Activated CD4-positive, alpha-beta T cell treated with anti-CD3 and anti-CD28 coated beads for 4 hours (primary cell): Measurements from ENCODE around the gene MACROD2.

Source experiments
- DNase-seq, 2 donors: peaks; one replicate each; pipeline ENCODE4 v3.0.0-alpha.2; 2020

MACROD2 gene

GRCh38 chr20:16028923-16029322 lies 2033.6 kb downstream of the MACROD2 start:
- DNase-seq, result no peak

GRCh38 chr20:16030253-16030652 lies 2034.9 kb downstream of the MACROD2 start:
- DNase-seq, result no peak

GRCh38 chr20:16035576-16035975 lies 2040.3 kb downstream of the MACROD2 start:
- no peak for DNase-seq

GRCh38 chr20:16036331-16036730 lies 2041.0 kb downstream of the MACROD2 start:
- DNase-seq, result no peak

- no peak for DNase-seq
Observed at GRCh38 chr20:16040742-16041141, 2045.4 kb downstream of the MACROD2 start.

- no peak for DNase-seq
Observed at GRCh38 chr20:16042731-16043130, 2047.4 kb downstream of the MACROD2 start.

- DNase-seq, result no peak
Observed at GRCh38 chr20:16043931-16044330, 2048.6 kb downstream of the MACROD2 start.

GRCh38 chr20:16048876-16049275 lies 2053.6 kb downstream of the MACROD2 start:
- DNase-seq, result no peak

GRCh38 chr20:16049529-16050093 lies 2054.3 kb downstream of the MACROD2 start:
- no peak for DNase-seq

- DNase-seq, result no peak
Observed at GRCh38 chr20:16050366-16050765, 2055.1 kb downstream of the MACROD2 start.

GRCh38 chr20:16051968-16052367 lies 2056.7 kb downstream of the MACROD2 start:
- DNase-seq, result no peak

- DNase-seq, result no peak
Observed at GRCh38 chr20:16052456-16052855, 2057.1 kb downstream of the MACROD2 start.

- DNase-seq, result no peak
Observed at GRCh38 chr20:16054985-16055384, 2059.7 kb downstream of the MACROD2 start.

GRCh38 chr20:16057651-16058050 lies 2062.3 kb downstream of the MACROD2 start:
- DNase-seq, result no peak

GRCh38 chr20:16058268-16058667 lies 2063.0 kb downstream of the MACROD2 start:
- no peak for DNase-seq

GRCh38 chr20:16059841-16060240 lies 2064.5 kb downstream of the MACROD2 start:
- DNase-seq, result no peak

- no peak for DNase-seq
Observed at GRCh38 chr20:16061351-16061750, 2066.0 kb downstream of the MACROD2 start.

GRCh38 chr20:16062661-16063581 lies 2067.6 kb downstream of the MACROD2 start:
- no peak for DNase-seq

GRCh38 chr20:16063881-16064280 lies 2068.6 kb downstream of the MACROD2 start:
- no peak for DNase-seq

- DNase-seq, result no peak
Observed at GRCh38 chr20:16064989-16065707, 2069.8 kb downstream of the MACROD2 start.

- DNase-seq, result no peak
Observed at GRCh38 chr20:16066571-16066970, 2071.3 kb downstream of the MACROD2 start.

- no peak for DNase-seq
Observed at GRCh38 chr20:16069389-16070010, 2074.2 kb downstream of the MACROD2 start.

- no peak for DNase-seq
Observed at GRCh38 chr20:16072220-16072619, 2076.9 kb downstream of the MACROD2 start.
